Mononuclear cell (primary cell): ENCODE data around the gene TK1. TPM values are rescaled to one million over a fixed set of nuclear protein-coding genes. Genes with fewer than 3 reads are reported as not detected.

Source experiments
- H3K27me3 ChIP-seq: 2 replicates; pipeline ENCODE4 v1.6.0; 2011; ENCODE audit warnings: low read length, control low read depth; ENCODE audit not compliant: insufficient read depth
- H3K4me1 ChIP-seq: 2 replicates; pipeline ENCODE4 v1.5.1; 2011; ENCODE audit warnings: mild to moderate bottlenecking, low read length, control low read depth; ENCODE audit not compliant: insufficient read depth
- H3K4me3 ChIP-seq: 2 replicates; pipeline ENCODE4 v1.5.1; 2011; ENCODE audit warnings: mild to moderate bottlenecking, low read length, moderate library complexity
- H3K9me3 ChIP-seq: 2 replicates; pipeline ENCODE4 v1.5.1; 2011; ENCODE audit warnings: low read depth, mild to moderate bottlenecking, control low read depth, low read length
- total RNA-seq: library from RNA; depleted of rRNA; stranded (reverse); fragments of >200 nt; gene quantifications from one replicate; pipeline ENCODE4 v1.2.3, GENCODE V29; 2012

TK1 gene
- total RNA-seq, 1 donor = 0.94 TPM

DNA sequence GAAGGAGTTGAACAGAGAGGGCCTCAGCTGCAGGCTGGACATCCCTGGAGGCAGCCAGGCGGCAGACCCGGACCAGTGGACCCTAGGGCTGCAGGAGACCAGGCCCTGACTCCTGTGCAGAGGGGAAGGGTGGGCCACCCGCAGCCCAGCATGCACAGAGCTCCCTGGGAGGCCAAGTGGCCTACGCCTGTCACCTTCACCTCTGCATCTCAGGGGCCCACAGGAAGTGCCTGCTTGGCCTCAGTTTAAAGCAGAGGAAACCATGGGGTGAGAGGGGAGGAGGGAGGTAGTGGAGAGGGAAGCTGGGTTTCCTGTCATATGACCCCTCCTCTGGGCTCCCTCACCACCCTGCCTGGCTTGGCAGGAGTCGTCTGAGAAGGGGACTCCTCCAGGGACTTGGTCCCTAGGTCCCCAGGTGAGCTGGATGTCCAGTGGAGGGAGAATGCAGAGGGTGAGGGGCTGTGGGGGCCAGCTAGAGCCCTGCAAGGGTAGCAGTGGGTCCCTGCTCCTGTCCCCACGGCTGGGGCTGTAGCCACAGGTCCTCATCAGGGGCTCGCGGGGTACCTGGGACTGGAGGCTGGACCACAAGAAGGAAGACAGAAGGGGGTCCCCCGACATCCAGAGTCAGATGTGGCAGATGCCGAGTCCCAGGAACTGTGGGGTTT is 56.3 kb downstream of the TK1 start, which contains the start of gene TMC8:
Gene TMC8, plus strand, starts transcription at position 335 of the 665 bp plus-strand sequence. CDS start 818 bp downstream, outside the sequence.
- H3K27me3 ChIP-seq = no peaks in the 10 kb centered on the region
- H3K9me3 ChIP-seq = no peaks in the 10 kb centered on the region
- peaks cover 77% of the 10 kb centered on the region for H3K4me1 ChIP-seq
- peak within 1 kb of the TSS; percentile 61 for H3K4me3 ChIP-seq

DNA sequence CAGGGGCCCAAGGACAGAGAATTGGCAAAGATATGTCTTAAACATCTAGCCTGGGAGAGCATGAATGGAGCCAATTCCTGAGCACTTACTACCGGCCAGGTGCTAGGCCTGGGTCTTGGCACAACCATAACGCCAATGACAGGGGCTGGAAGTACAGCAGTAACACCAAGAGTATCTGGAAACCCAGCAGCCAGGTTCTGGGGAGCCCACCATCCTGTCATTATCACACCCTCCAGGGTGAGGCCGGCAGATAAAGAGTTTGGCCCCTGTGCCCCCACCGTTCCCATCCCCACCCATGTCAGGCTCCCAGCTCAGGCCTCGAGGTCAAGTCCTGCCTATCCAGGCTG is 56.8 kb downstream of the TK1 start:
- Histone ChIP-seq H3K27me3 (no peaks in the 10 kb centered on the region), H3K4me1 (peaks cover 77% of the 10 kb centered on the region), H3K9me3 (no peaks in the 10 kb centered on the region), H3K4me3 (peak overlapping the region; percentile 61)

DNA sequence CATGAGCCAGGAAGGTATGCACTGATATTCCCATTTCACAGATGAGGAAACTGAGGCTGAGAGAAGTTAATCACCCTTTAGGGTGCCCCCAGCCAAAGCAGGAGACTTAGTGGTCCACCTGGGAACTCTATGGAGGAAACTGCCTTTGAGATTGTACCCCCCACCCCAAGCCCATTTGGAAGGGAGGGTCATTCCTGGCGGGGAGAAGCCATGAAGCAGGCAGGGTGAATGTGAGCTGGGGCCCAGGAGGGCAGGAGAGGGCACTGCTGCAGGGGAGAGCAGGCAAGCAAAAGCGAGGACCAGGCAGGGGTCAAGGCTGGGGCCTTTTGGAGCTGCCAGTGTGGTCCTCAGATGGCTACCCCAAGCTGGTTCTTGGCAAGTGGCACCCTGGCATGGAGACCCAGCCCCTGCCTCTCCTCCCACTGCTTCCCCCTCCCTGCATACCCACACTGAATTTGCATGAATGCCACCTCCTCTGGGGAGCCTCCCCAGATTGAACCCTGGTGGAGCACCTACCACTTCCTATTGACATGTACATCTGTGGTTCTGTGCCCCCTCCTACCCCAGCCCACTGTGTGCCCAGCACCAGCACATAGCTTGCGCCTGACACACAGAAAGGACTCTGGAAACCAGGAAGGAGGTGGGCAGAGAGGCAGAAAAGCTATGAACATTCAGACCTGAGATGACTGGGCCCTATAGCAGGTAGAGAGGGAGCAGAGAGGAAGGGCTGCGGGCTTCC is 57.3 kb downstream of the TK1 start:
- peak overlapping the region; percentile 81 for H3K4me3 ChIP-seq
- H3K4me1 ChIP-seq = peaks cover 77% of the 10 kb centered on the region
- no peaks in the 10 kb centered on the region for H3K27me3 ChIP-seq
- no peaks in the 10 kb centered on the region for H3K9me3 ChIP-seq

DNA sequence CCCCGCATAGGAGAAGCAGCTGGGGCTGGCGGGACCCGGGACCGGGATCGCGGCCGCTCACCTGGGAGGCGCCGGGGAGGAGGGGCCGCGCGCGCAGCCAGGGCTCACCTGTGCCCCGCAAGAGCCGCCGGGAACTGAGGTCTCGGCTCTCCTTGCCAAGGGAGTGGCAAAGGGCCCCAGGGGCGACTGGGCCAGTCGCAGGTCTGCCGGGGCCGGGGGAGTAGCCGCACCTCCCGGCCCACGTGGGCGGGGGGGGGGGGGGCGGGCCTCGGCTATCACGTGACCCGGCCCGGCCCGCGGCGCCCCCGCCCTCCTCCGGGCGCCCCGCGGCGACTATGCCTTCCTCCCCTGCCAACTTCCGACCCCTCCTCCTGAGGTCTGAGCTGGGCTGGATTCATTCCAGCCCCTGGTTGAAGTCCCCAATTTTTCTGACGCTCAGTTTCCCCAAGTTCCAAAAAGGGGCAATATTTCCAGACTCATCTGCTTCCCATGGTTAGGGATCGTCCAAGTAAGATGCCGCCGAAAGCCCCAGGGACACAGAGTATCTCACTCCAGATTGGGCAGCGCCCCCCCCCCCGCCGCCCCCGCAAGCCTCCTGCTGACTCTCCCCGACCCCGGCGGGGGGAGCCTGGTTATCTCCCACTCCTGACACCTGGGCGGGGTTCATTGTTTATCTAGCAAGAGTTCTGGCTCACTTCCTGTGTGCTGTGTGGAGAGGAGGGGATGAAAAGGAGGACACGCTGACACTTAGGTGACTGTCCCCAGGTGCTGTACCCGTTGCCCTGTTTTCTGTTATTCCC is 58.1 kb downstream of the TK1 start, which contains the start of gene TMC6:
Gene TMC6, minus strand, starts transcription at position 205 of the 800 bp plus-strand sequence. CDS start 1,923 bp downstream, outside the sequence.
- no peaks in the 10 kb centered on the region for H3K9me3 ChIP-seq
- peaks cover 77% of the 10 kb centered on the region for H3K4me1 ChIP-seq
- peak within 1 kb of the TSS; percentile 81 for H3K4me3 ChIP-seq
- no peaks in the 10 kb centered on the region for H3K27me3 ChIP-seq

DNA sequence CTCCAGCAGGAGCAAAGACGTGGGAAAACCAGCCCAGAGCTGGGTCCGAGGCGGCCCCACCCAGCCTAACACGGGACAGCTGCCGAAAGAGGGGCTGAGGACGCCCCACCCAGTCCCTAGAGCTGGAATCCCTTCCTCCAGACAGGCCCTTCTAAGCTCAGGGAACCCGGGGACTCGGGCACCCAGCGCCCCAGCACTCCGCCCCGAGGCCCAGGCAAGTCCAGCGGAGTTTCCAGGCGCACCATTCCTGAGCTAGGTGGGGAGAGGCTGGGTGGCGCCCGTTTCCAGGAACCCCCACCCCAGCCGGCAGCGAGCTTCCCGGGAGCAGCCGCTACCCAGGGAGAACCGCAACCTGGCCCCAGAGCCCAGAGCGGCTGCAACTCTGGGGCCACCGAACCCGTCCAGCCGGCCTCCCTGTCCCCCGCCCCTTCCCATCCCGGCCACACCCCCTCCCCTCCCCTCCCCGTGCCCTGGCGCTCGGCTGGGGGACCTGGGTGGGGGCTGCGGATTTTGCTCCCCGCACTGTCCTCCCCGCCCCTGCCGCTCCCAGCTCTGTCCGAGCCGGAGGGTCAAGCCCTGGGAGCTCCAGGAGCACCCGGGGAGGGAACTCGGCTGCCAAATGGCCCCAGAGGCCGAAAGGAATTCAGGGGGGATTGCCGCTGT is 58.8 kb downstream of the TK1 start:
- Histone ChIP-seq H3K9me3 (no peaks in the 10 kb centered on the region), H3K4me1 (peaks cover 77% of the 10 kb centered on the region), H3K27me3 (no peaks in the 10 kb centered on the region), H3K4me3 (peak overlapping the region; percentile 81)

DNA sequence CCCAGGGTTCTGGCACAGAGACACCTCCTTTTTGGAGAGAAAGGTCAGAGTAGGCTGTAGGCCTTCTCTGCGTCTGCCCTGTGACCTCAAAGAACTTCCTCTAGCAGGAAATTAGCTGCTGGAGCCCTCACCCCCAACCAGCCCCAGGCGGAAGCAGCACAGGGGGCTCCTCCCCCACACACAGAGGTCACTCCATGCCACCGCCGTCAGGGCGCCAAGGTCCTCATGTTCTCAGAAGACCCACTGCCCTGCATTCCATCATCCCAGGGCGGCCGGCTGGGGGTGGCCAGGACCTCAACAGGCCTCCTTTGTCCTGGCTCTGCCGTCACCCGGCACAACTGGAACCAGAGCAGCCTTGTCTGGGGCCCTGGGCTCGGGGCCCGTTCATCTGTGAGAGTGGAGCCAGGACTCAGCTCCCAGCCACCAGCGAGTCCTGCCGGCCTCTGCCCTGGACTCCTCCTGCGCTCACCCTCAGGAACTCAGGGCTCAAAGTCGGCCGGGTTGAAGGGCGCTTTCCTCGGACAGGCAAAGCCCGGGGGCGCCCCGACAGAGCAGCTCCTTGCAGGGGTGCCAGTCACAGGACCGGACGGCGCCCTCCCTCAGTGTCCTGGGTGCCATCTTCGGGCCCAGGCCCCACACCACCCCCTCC is 59.5 kb downstream of the TK1 start:
- peaks cover 77% of the 10 kb centered on the region for H3K4me1 ChIP-seq
- H3K9me3 ChIP-seq = no peaks in the 10 kb centered on the region
- H3K4me3 ChIP-seq = peak overlapping the region; percentile 81
- H3K27me3 ChIP-seq = no peaks in the 10 kb centered on the region

DNA sequence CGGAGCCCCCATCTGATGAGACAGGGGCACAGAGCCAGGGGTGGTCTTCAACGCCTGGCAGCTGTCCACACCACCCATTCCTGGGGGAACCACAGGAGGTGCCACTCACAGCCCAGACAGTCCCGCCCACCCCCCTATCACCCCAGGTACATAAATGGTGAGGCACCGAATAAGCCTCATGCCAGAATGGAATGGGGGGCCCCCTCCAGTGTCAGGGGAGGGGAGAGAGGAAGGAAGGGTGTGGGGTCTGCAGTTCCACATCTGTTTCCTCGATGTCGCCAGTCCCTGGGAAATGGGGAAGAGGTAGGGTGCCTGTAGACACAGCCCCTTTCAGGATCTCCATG is 60.0 kb downstream of the TK1 start:
- no peaks in the 10 kb centered on the region for H3K27me3 ChIP-seq
- H3K9me3 ChIP-seq = no peaks in the 10 kb centered on the region
- peaks cover 79% of the 10 kb centered on the region for H3K4me1 ChIP-seq
- peak overlapping the region; percentile 81 for H3K4me3 ChIP-seq

DNA sequence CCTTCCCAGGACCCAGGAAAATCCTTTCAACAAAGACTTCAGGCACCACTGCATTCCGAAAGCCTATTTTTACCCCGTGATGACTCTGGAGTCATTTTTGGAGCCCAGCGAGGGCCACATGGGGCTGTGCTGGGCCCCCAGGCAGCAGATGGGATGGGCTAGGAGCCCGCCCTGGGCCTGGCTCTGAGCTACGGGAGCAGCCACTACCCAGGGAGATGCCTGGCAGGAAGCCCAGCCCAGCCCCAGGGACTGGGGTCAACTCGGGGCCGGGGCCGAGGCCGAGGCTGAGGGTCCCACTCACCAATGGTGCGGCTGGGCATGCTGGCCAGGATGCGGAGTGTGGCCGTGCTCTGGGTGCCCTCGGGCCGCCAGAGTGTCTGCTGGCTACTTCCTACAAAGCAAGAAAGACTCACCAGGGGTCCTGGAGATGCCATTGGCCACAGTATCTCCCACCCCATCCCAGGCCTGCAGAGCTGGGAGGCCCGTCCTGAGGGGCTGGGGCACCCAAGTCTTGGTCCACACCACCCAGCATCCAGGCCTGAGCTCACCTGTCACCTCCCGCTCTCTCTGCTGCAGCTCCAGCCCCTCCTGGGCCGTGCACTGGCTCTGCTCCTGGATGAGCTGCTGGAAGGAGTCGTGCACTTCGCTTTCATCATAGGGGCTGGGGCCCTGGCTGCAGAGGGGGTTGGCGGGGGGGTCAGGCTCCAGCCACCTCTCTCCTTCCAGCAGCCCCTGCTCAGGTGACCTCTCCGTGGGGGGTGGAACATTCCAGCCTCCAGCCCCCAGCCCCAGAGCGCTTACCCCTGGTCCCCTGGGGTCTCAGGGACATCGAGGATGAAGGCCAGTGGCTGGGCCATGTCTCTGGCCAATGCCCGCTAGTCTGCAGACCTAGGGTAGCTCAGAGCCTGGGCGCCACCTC is 60.6 kb downstream of the TK1 start:
- H3K9me3 ChIP-seq = no peaks in the 10 kb centered on the region
- H3K27me3 ChIP-seq = no peaks in the 10 kb centered on the region
- peak overlapping the region; percentile 81 for H3K4me3 ChIP-seq
- peaks cover 85% of the 10 kb centered on the region for H3K4me1 ChIP-seq

DNA sequence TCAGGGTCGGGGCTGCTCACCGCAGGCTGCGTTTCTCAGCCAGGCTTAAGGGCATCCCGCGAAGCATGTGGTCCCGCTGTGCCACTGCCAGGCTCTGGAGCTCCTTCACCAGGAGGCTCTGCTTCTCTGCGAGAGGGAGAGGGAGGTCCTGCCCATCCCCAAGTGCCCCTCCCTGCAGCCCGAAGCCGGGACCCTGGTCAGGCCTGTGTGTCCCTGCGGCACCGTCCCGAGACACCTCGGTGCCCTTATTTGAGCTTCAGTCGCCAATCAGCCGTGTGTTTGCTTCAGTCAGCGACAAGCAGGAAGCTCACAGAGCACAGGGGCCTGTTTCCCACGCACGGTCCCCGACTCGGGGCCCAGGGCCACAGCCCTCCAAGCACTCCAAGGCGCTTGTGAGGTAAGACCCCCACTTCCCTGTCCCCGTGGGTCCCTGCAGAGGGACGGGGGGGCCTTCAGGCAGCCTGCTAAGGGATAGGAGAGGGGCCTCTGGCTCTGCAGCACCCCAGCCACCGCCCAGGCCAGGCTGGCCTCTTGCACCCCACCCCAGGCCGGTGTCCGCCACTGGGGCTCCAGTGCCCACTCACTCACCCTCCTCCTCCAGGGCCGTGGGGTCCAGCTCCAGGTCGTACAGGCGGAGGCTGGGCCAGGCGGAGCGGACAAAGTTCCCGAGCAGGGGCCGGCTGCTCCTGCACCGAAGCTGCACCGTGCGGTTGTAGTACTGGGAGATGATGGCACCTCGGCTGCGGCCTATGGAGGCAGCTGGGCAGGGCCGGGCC is 61.5 kb downstream of the TK1 start:
- Histone ChIP-seq H3K9me3 (no peaks in the 10 kb centered on the region), H3K27me3 (no peaks in the 10 kb centered on the region), H3K4me1 (peaks cover 85% of the 10 kb centered on the region), H3K4me3 (peak overlapping the region; percentile 8)

DNA sequence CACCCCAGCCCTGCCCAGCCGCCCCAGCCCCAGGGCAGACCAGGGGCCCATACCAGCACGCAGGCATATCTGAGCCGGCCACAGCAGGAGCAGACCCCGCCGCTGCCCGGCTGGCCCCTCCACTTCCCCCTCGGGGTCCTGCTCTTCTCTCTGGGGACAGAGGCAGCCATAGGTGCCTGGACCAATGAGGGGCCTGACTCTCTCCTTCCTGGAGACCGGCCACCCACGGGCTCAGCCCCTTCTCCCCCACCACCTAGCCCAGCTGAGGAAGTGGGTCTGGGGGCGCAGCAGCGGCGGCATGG is 62.1 kb downstream of the TK1 start:
- Histone ChIP-seq H3K4me3 (peak overlapping the region; percentile 8), H3K4me1 (peaks cover 85% of the 10 kb centered on the region), H3K9me3 (no peaks in the 10 kb centered on the region), H3K27me3 (no peaks in the 10 kb centered on the region)
